Liver (tissue), 2 donors: ENCODE results near the gene SGCB.
"Not testable (repeated sequence)": the region's sequence is repeated elsewhere in the genome, so short reads cannot be mapped to it uniquely, and the experiment has no call there.

Experiments
- CTCF ChIP-seq: fragments of 150-350 bp; IDR thresholded peaks from 2 replicates; pipeline ENCODE4 v1.5.1; 2017; ENCODE audit warnings: improper control_type of control experiment, low read depth, low read length; ENCODE audit not compliant: missing input control
- MAX ChIP-seq: IDR thresholded peaks from 2 replicates; pipeline ENCODE4 v1.6.1; 2016; ENCODE audit warnings: antibody characterized with exemption
- TF ChIP-seq, protein P1 (sequence below): IDR thresholded peaks from 2 replicates; pipeline ENCODE4 v1.6.1; 2016; ENCODE audit warnings: antibody characterized with exemption
- donor health status: healthy.

DNA sequence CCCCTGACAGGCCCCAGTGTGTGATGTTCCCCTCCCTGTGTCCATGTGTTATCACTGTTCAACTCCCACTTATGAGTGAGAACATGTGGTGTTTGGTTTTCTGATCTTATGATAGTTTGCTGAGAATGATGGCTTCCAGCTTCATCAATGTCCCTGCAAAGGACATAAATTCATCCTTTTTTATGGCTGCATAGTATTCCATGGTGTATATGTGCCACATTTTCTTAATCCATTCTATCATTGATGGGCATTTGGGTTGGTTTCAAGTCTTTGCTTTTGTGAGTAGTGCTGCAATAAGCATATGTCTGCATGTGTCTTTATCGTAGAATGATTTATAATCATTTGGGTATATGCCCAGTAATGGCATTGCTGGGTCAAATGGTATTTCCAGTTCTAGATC lies 48.3 kb upstream of the SGCB start:
- TF ChIP-seq MAX, CTCF: not testable (repeated sequence)
- TF ChIP-seq, protein P1, sequence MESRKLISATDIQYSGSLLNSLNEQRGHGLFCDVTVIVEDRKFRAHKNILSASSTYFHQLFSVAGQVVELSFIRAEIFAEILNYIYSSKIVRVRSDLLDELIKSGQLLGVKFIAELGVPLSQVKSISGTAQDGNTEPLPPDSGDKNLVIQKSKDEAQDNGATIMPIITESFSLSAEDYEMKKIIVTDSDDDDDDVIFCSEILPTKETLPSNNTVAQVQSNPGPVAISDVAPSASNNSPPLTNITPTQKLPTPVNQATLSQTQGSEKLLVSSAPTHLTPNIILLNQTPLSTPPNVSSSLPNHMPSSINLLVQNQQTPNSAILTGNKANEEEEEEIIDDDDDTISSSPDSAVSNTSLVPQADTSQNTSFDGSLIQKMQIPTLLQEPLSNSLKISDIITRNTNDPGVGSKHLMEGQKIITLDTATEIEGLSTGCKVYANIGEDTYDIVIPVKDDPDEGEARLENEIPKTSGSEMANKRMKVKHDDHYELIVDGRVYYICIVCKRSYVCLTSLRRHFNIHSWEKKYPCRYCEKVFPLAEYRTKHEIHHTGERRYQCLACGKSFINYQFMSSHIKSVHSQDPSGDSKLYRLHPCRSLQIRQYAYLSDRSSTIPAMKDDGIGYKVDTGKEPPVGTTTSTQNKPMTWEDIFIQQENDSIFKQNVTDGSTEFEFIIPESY: not testable (repeated sequence)
